H9 (cell line): ENCODE data around the gene APLP2. TPM values are rescaled to one million over a fixed set of nuclear protein-coding genes. Genes with fewer than 3 reads are reported as not detected.

Experiments used
- DNase-seq: peaks from one replicate; pipeline ENCODE4 v3.0.0-alpha.2; 2017
- H2AFZ ChIP-seq: one replicate; pipeline ENCODE4 v1.6.1; 2013; ENCODE audit warnings: mild to moderate bottlenecking, low read length, control low read depth, moderate library complexity
- H2AK5ac ChIP-seq: 2 replicates; pipeline ENCODE4 v1.6.1; 2013; ENCODE audit warnings: low read length, control low read depth, mixed read lengths; ENCODE audit not compliant: insufficient read length
- H2BK120ac ChIP-seq: one replicate; pipeline ENCODE4 v1.6.1; 2013; ENCODE audit warnings: low read depth, mild to moderate bottlenecking, low read length, control low read depth, inconsistent platforms; ENCODE audit not compliant: poor library complexity, severe bottlenecking
- H2BK12ac ChIP-seq: 2 replicates; pipeline ENCODE4 v1.6.1; 2013; ENCODE audit warnings: low read length, control low read depth, mixed read lengths, low read depth; ENCODE audit not compliant: insufficient read length
- H2BK15ac ChIP-seq: 2 replicates; pipeline ENCODE4 v1.6.1; 2013; ENCODE audit warnings: low read depth, low read length, control low read depth
- H2BK20ac ChIP-seq: one replicate; pipeline ENCODE4 v1.6.1; 2013; ENCODE audit warnings: low read depth, mild to moderate bottlenecking, low read length, control low read depth, inconsistent platforms; ENCODE audit not compliant: poor library complexity, severe bottlenecking
- H2BK5ac ChIP-seq: 2 replicates; pipeline ENCODE4 v1.6.1; 2013; ENCODE audit warnings: low read length, control low read depth, mixed read lengths; ENCODE audit not compliant: insufficient read length
- H3K14ac ChIP-seq: 2 replicates; pipeline ENCODE4 v1.6.1; 2013; ENCODE audit warnings: low read length, control low read depth; ENCODE audit not compliant: insufficient read depth
- H3K18ac ChIP-seq: 2 replicates; pipeline ENCODE4 v1.6.1; 2013; ENCODE audit warnings: low read depth, mild to moderate bottlenecking, mixed read lengths, low read length, control low read depth; ENCODE audit not compliant: insufficient read length
- H3K23ac ChIP-seq: 2 replicates; pipeline ENCODE4 v1.6.1; 2013; ENCODE audit warnings: low read length, control low read depth, mixed read lengths, low read depth; ENCODE audit not compliant: insufficient read length
- H3K23me2 ChIP-seq: 2 replicates; pipeline ENCODE4 v1.6.1; 2013; ENCODE audit warnings: low read depth, mild to moderate bottlenecking, mixed read lengths, low read length, control low read depth; ENCODE audit not compliant: insufficient read length, poor library complexity, severe bottlenecking
- H3K27ac ChIP-seq: 2 replicates; pipeline ENCODE4 v1.5.1; 2013; ENCODE audit warnings: low read length, control low read depth, mixed read lengths, low read depth; ENCODE audit not compliant: insufficient read length
- H3K27me3 ChIP-seq: 2 replicates; pipeline ENCODE4 v1.6.1; 2013; ENCODE audit warnings: low read length, control low read depth, inconsistent platforms; ENCODE audit not compliant: insufficient read depth
- H3K4ac ChIP-seq: 2 replicates; pipeline ENCODE4 v1.6.1; 2013; ENCODE audit warnings: low read depth, mild to moderate bottlenecking, control low read depth, inconsistent platforms, low read length, moderate library complexity
- H3K4me1 ChIP-seq: 2 replicates; pipeline ENCODE4 v1.6.1; 2013; ENCODE audit warnings: low read length, control low read depth, inconsistent platforms; ENCODE audit not compliant: insufficient read depth
- H3K4me2 ChIP-seq: 2 replicates; pipeline ENCODE4 v1.6.1; 2013; ENCODE audit warnings: low read length, control low read depth, mixed read lengths; ENCODE audit not compliant: insufficient read length, insufficient read depth
- H3K56ac ChIP-seq: 2 replicates; pipeline ENCODE4 v1.6.1; 2013; ENCODE audit warnings: low read depth, mild to moderate bottlenecking, mixed read lengths, low read length, control low read depth; ENCODE audit not compliant: insufficient read length
- H3K79me1 ChIP-seq: 2 replicates; pipeline ENCODE4 v1.6.1; 2013; ENCODE audit warnings: low read depth, mild to moderate bottlenecking, moderate library complexity, low read length, control low read depth, inconsistent platforms; ENCODE audit not compliant: insufficient read depth, poor library complexity, severe bottlenecking
- H3K79me2 ChIP-seq: 2 replicates; pipeline ENCODE4 v1.6.1; 2013; ENCODE audit warnings: low read length, control low read depth, inconsistent platforms; ENCODE audit not compliant: insufficient read depth
- H3K9ac ChIP-seq: 2 replicates; pipeline ENCODE4 v1.6.1; 2013; ENCODE audit warnings: low read length, control low read depth, mixed read lengths; ENCODE audit not compliant: insufficient read length; ENCODE audit errors: extremely low read depth
- H3K9me3 ChIP-seq: one replicate; pipeline ENCODE4 v1.6.1; 2013; ENCODE audit warnings: low read depth, low read length, inconsistent platforms; ENCODE audit not compliant: control insufficient read depth
- H3T11ph ChIP-seq: one replicate; pipeline ENCODE4 v1.6.1; 2013; ENCODE audit warnings: mild to moderate bottlenecking, low read length, control low read depth, inconsistent platforms
- H4K20me1 ChIP-seq: one replicate; pipeline ENCODE4 v1.6.1; 2013; ENCODE audit not compliant: control insufficient read depth, insufficient read length, insufficient read depth
- H4K5ac ChIP-seq: 2 replicates; pipeline ENCODE4 v1.6.1; 2013; ENCODE audit warnings: low read depth, mild to moderate bottlenecking, mixed read lengths, low read length, control low read depth; ENCODE audit not compliant: insufficient read length
- H4K8ac ChIP-seq: replicated peaks from 2 replicates; pipeline ENCODE4 v1.6.1; 2013; ENCODE audit warnings: low read length, control low read depth, mixed read lengths, low read depth; ENCODE audit not compliant: insufficient read length
- H4K91ac ChIP-seq: 2 replicates; pipeline ENCODE4 v1.6.1; 2013; ENCODE audit warnings: low read depth, mild to moderate bottlenecking, moderate library complexity, mixed read lengths, low read length, control low read depth; ENCODE audit not compliant: insufficient read length
- H3K27ac Mint-ChIP-seq, 3 experiments: 2 replicates in 2 of 3; 3 replicates in 1 of 3; pipeline ENCODE4 v1.8.0; 2020 to 2021; ENCODE audit warnings: mixed read lengths in 3 of 3, mild to moderate bottlenecking in 1 of 3, moderate library complexity in 1 of 3
- H3K27me3 Mint-ChIP-seq: 2 replicates; pipeline ENCODE4 v1.8.0; 2021; ENCODE audit warnings: low read depth, mild to moderate bottlenecking, moderate library complexity, mixed read lengths
- H3K36me3 Mint-ChIP-seq, 3 experiments: 2 replicates in 2 of 3; 3 replicates in 1 of 3; pipeline ENCODE4 v1.8.0; 2020 to 2021; ENCODE audit warnings: low read depth in 3 of 3, mixed read lengths in 3 of 3; ENCODE audit not compliant: insufficient read depth in 1 of 3
- H3K4me1 Mint-ChIP-seq, 2 experiments: 2 replicates each; pipeline ENCODE4 v1.8.0; 2020; ENCODE audit warnings: mixed read lengths in 2 of 2
- H3K4me3 Mint-ChIP-seq, 2 experiments: 2 replicates in 1 of 2; 3 replicates in 1 of 2; pipeline ENCODE4 v1.8.0; 2020 to 2021; ENCODE audit warnings: mild to moderate bottlenecking in 2 of 2, mixed read lengths in 2 of 2, moderate library complexity in 1 of 2
- H3K9me3 Mint-ChIP-seq, 2 experiments: 2 replicates in 1 of 2; 3 replicates in 1 of 2; pipeline ENCODE4 v1.8.0; 2020; ENCODE audit warnings: mild to moderate bottlenecking in 2 of 2, mixed read lengths in 2 of 2, moderate library complexity in 1 of 2
- CTCF ChIP-seq: fragments of 200-600 bp; sonication (generic); conservative IDR thresholded peaks from 3 replicates; pipeline ENCODE4 v1.8.0; 2021; ENCODE audit warnings: antibody characterized with exemption, mild to moderate bottlenecking
- WGBS: extraction: QIAGEN DNeasy Blood & Tissue Kit; methylation state at CpG from one replicate; pipeline ENCODE4 v1.1.7; 2013; ENCODE audit warnings: missing lambda C conversion rate, low lambda C conversion rate, mixed read lengths; ENCODE audit not compliant: insufficient read length; ENCODE audit errors: extremely low coverage; 5-methylcytosine and 5-hydroxymethylcytosine counted together
- total RNA-seq: library from RNA; stranded (reverse); gene quantifications from 2 replicates; pipeline ENCODE4 v1.2.1, GENCODE V29; 2021

APLP2 gene
- total RNA-seq, 1 experiment from 2014 or later = 328 TPM

GRCh38 chr11:130024361-130024760 lies 45.3 kb upstream of the APLP2 start:
- Histone ChIP-seq H3K23ac (no peak overlapping the region), H2BK12ac (no peak overlapping the region), H3K27me3 (no peaks in the 10 kb centered on the region), H4K20me1 (no peaks in the 10 kb centered on the region), H2BK120ac (no peak overlapping the region), H3K9ac (no peak overlapping the region), H3K23me2 (no peaks in the 10 kb centered on the region), H2AK5ac (no peak overlapping the region), H3K4me1 (no peaks in the 10 kb centered on the region), H3T11ph (no peak overlapping the region), H3K4me2 (no peak overlapping the region), H3K14ac (no peak overlapping the region), H2BK20ac (no peak overlapping the region), H3K79me2 (no peaks in the 10 kb centered on the region), H3K4ac (no peak overlapping the region), H4K5ac (no peak overlapping the region), H3K27ac (no peak overlapping the region), H3K56ac (no peak overlapping the region), H2BK5ac (no peak overlapping the region), H2BK15ac (no peak overlapping the region), H3K9me3 (no peaks in the 10 kb centered on the region), H3K79me1 (no peaks in the 10 kb centered on the region), H4K8ac (no peak overlapping the region), H2AFZ (no peak overlapping the region), H3K18ac (no peak overlapping the region), H4K91ac (no peak overlapping the region)
- Mint-ChIP-seq H3K4me3 (no peak overlapping the region), H3K4me1 (peaks cover 10 to 11% of the 10 kb centered on the region in 2 experiments), H3K9me3 (peaks cover 5 to 8% of the 10 kb centered on the region in 2 experiments), H3K27ac (no peak overlapping the region), H3K36me3 (no peaks in the 10 kb centered on the region), H3K27me3 (no peaks in the 10 kb centered on the region; the same call in 1 of the 2 replicates)
- WGBS = no CpG with 5 or more reads among the region's 1 CpG
- no peak for TF ChIP-seq CTCF
- DNase-seq = no peak
